ENCODE measurements around the gene POLA1. TPM values are rescaled to one million over a fixed set of nuclear protein-coding genes. Genes with fewer than 3 reads are reported as not detected.

Gene POLA1
- total RNA-seq, 4 donors from 2014 or later, result 12.0 to 15.6 (median 12.5) TPM

DNA sequence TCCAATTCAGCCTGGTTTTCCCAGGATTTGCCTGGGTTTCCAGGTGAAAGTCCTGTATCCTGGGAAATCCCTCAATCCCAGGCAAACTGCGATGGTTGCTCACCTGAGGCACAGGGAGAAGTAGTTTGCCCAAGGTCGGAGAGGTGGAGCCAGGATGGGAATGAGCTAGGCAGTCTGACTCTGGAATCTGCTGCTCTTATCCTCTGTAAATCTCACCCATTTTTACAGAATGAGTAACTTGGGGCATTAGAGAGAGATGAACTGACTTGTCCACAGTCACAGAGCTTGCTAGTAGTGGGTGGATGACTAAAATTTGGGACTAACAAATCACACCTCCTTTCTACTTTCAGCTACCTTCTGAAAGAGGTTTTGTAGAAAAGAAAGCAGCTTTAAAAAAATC is 331.9 kb downstream of the POLA1 start:
- H3K27ac ChIP-seq, result no peak overlapping the region
- TF ChIP-seq EP300 (IDR thresholded peaks at IDR 0.05) (no peak), POLR2A (IDR thresholded peaks at IDR 0.05) (no peak), POLR2AphosphoS5 (IDR thresholded peaks at IDR 0.05) (no peak)
- TF ChIP-seq, protein P1, sequence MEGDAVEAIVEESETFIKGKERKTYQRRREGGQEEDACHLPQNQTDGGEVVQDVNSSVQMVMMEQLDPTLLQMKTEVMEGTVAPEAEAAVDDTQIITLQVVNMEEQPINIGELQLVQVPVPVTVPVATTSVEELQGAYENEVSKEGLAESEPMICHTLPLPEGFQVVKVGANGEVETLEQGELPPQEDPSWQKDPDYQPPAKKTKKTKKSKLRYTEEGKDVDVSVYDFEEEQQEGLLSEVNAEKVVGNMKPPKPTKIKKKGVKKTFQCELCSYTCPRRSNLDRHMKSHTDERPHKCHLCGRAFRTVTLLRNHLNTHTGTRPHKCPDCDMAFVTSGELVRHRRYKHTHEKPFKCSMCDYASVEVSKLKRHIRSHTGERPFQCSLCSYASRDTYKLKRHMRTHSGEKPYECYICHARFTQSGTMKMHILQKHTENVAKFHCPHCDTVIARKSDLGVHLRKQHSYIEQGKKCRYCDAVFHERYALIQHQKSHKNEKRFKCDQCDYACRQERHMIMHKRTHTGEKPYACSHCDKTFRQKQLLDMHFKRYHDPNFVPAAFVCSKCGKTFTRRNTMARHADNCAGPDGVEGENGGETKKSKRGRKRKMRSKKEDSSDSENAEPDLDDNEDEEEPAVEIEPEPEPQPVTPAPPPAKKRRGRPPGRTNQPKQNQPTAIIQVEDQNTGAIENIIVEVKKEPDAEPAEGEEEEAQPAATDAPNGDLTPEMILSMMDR (IDR thresholded peaks at IDR 0.05), result no peak
- H3K36me3 ChIP-seq, result no peaks in the 10 kb centered on the region
- 80% methylated on average over 2 of the region's 2 CpGs; no CpG with 5 or more reads in 1 of the 2 donors for WGBS, 2 donors (ENCODE audit: low coverage in 1 of 2)
- H3K27me3 ChIP-seq, result peaks cover 45% of the 10 kb centered on the region
- H3K4me1 ChIP-seq, result peaks cover 0 to 7% (median 0%) of the 10 kb centered on the region in 3 donors
- no peak for ATAC-seq
- no peaks in the 10 kb centered on the region for H3K9me3 ChIP-seq
- no peak overlapping the region for H3K4me3 ChIP-seq

DNA sequence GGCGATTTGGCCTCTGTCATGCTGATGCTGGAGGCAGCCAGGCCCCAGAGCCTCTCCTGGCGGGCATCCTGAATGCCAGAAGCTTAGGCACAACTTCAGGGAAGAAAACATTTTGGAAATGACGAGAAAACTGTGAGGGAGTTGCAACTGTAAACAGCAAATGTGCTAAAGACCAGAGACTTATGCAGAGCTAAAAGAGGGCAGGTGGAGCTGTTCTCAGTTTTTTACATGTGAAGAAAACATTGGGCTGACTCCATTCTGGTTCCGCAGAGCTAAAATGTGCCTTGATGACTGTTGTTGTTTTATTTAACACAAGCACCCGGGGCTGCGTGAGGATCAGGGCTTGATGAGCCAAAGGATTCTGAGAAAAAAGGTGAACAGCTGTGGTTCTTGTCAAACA is 332.9 kb downstream of the POLA1 start:
- ATAC-seq, result no peak

DNA sequence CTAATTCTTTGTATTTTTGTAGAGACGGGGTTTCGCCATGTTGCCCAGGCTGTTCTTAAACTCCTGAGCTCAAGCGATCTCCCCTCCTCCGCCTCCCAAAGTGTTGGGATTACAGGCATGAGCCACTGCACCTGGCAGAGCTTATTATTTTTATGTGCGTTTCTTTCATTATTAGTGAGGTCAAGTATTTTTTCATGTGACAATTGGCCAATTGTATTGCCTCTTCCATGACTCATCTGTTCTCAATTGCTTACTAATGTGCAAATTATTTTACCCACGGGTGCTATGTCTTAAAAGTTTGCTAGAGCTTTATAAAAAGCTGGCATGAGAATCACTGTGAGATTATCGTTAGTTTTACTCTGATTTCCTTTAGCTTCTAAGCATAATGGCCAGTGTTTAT is 335.0 kb downstream of the POLA1 start:
- TF ChIP-seq EP300 (IDR thresholded peaks at IDR 0.05) (no peak), POLR2A (IDR thresholded peaks at IDR 0.05) (no peak), POLR2AphosphoS5 (IDR thresholded peaks at IDR 0.05) (no peak)
- TF ChIP-seq, protein P1 (IDR thresholded peaks at IDR 0.05), result no peak
- Histone ChIP-seq H3K4me1 (no peaks in the 10 kb centered on the region), H3K36me3 (no peaks in the 10 kb centered on the region), H3K9me3 (no peaks in the 10 kb centered on the region), H3K27ac (no peak overlapping the region), H3K27me3 (peaks cover 14% of the 10 kb centered on the region), H3K4me3 (no peak overlapping the region)
- 65 to 94% methylated on average over 2 to 6 of the region's 7 CpGs for WGBS, 2 donors (ENCODE audit: low coverage in 1 of 2)
- no peak for ATAC-seq

More for the DNA sequence above, 332.9 kb downstream of the POLA1 start:
- H3K9me3 ChIP-seq, result no peaks in the 10 kb centered on the region
- H3K27ac ChIP-seq, result no peak overlapping the region
- TF ChIP-seq POLR2A (IDR thresholded peaks at IDR 0.05) (no peak), EP300 (IDR thresholded peaks at IDR 0.05) (no peak), POLR2AphosphoS5 (IDR thresholded peaks at IDR 0.05) (no peak)
- TF ChIP-seq, protein P1 (IDR thresholded peaks at IDR 0.05), result no peak
- H3K36me3 ChIP-seq, result no peaks in the 10 kb centered on the region
- H3K4me3 ChIP-seq, result no peak overlapping the region
- no peaks in the 10 kb centered on the region for H3K4me1 ChIP-seq
- H3K27me3 ChIP-seq, result peaks cover 36% of the 10 kb centered on the region
- 45% methylated on average over 6 of the region's 6 CpGs; no CpG with 5 or more reads in 1 of the 2 donors for WGBS, 2 donors (ENCODE audit: low coverage in 1 of 2)

DNA sequence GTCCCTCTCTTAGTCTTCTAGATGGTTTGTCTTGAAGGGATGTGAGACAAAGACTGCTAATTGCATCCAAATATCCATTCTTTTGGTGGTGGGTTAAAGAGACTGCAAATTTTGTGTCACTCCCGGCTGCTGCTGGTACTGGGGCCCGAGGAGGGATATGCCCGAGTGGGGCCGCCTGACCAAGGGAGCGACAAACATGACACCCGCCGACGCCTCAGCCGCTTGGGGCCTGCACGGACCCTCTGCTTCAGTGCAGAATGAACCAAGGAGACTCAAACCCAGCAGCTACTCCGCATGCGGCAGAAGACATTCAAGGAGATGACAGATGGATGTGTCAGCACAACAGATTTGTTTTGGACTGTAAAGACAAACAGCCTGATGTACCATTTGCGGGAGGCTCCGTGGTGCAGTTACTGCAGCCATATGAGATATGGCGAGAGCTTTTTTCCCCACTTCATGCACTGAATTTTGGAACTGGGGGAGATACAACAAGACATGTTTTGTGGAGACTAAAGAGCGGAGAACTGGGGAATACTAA is 335.6 kb downstream of the POLA1 start:
- Histone ChIP-seq H3K4me3 (no peak overlapping the region), H3K4me1 (no peaks in the 10 kb centered on the region), H3K36me3 (no peaks in the 10 kb centered on the region), H3K27ac (no peak overlapping the region), H3K27me3 (peaks cover 8% of the 10 kb centered on the region), H3K9me3 (no peaks in the 10 kb centered on the region)
- 83 to 100% methylated on average over 1 to 5 of the region's 16 CpGs for WGBS, 2 donors (ENCODE audit: low coverage in 1 of 2)
- no peak for ATAC-seq
- TF ChIP-seq POLR2A (IDR thresholded peaks at IDR 0.05), result no peak
- no peak for TF ChIP-seq POLR2AphosphoS5 (IDR thresholded peaks at IDR 0.05)
- TF ChIP-seq, protein P1 (IDR thresholded peaks at IDR 0.05), result no peak
- TF ChIP-seq EP300 (IDR thresholded peaks at IDR 0.05), result no peak

DNA sequence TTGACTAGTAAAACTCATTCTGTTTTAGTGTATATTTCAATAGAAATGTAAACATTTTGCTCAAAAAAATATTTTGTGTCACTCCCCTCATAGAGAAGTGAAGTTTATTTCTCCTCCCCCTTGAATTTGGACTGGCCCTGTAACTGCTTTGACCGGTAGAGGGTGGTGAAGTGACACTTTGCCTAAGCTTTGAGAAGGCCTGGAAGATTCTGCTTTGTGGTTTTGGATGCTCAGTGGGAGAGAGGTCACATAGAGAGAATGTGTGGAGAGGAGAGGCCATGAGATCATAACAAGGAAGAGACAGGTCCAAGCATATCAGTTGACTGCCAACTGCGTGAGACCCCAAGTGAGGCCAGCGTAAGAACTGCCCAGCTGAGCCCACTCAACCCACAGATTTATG is 341.2 kb downstream of the POLA1 start:
- WGBS, 2 donors (ENCODE audit: low coverage in 1 of 2), result 73% methylated on average over 3 of the region's 3 CpGs; no CpG with 5 or more reads in 1 of the 2 donors
- H3K9me3 ChIP-seq, result no peaks in the 10 kb centered on the region
- H3K36me3 ChIP-seq, result no peaks in the 10 kb centered on the region
- ATAC-seq, result no peak
- H3K4me3 ChIP-seq, result no peak overlapping the region
- H3K4me1 ChIP-seq, result no peaks in the 10 kb centered on the region
- no peak overlapping the region for H3K27ac ChIP-seq
- no peaks in the 10 kb centered on the region for H3K27me3 ChIP-seq
- TF ChIP-seq, protein P1 (IDR thresholded peaks at IDR 0.05), result no peak
- TF ChIP-seq POLR2AphosphoS5 (IDR thresholded peaks at IDR 0.05) (no peak), EP300 (IDR thresholded peaks at IDR 0.05) (no peak), POLR2A (IDR thresholded peaks at IDR 0.05) (no peak)
